HepG2 (cell line): ENCODE data around the gene TOPBP1. TPM values are rescaled to one million over a fixed set of nuclear protein-coding genes. Genes with fewer than 3 reads are reported as not detected.
A peak's percentile ranks its signal among the peaks of the same experiment; 100 is the strongest.

Experiments
- ATAC-seq: fragments of 200-7000 bp; cut with Tn5 transposase; 3 replicates; pipeline ENCODE4 v1.9.1; 2020; ENCODE audit warnings: mild to moderate bottlenecking, moderate library complexity
- BruUV-seq: library from RNA; stranded (reverse); fragments of 400-500 nt; replicated peaks from 2 replicates; lab custom pipeline; 2021; lab: Mats Ljungman, UMichigan
- CTCF ChIA-PET: fragments of 300-600 bp; formaldehyde crosslinking; extraction: SDS; loops from one replicate; lab custom pipeline; 2021; ENCODE audit warnings: low total read pairs, inconsistent platforms, low intra/inter-chr PET ratio; lab: Yijun Ruan, JAX
- POLR2A ChIA-PET: fragments of 350-600 bp; sonication (Branson Sonifier 250); formaldehyde crosslinking; loops from one replicate; lab custom pipeline; 2020; ENCODE audit warnings: antibody characterized with exemption, inconsistent platforms; lab: Yijun Ruan, JAX
- DNase-seq: peaks from one replicate; pipeline ENCODE4 v3.0.0-alpha.2; 2015; ENCODE audit warnings: low spot score
- FAIRE-seq: peaks from 3 replicates; lab custom pipeline; 2011; peaks lifted over from hg19 to GRCh38; lab: Jason Lieb, UNC
- H2AFZ ChIP-seq: one replicate; pipeline ENCODE4 v1.6.1; 2011; ENCODE audit warnings: low read length, inconsistent platforms
- H3K27ac ChIP-seq: fragments of 300-600 bp; 3 replicates; pipeline ENCODE4 v1.8.0; 2011; ENCODE audit warnings: mixed run types, mild to moderate bottlenecking, mixed read lengths, low read length, inconsistent platforms; ENCODE audit not compliant: insufficient read depth; ENCODE audit errors: extremely low read length
- H3K27me3 ChIP-seq, 2 experiments: fragments of 200-600 bp in 1 of 2; 2 replicates in 1 of 2; 3 replicates in 1 of 2; pipeline versions ENCODE4 v1.6.0 to v1.8.0; 2011; ENCODE audit warnings: low read length in 2 of 2, mild to moderate bottlenecking in 2 of 2, moderate library complexity in 2 of 2, inconsistent platforms in 1 of 2; ENCODE audit not compliant: insufficient read depth in 2 of 2, control insufficient read depth in 1 of 2
- H3K36me3 ChIP-seq, 2 experiments: fragments of 200-600 bp in 1 of 2; replicated peaks in 1 of 2; 2 replicates in 1 of 2; 3 replicates in 1 of 2; pipeline versions ENCODE4 v1.5.1 to v1.8.0; 2011; ENCODE audit warnings: low read length in 2 of 2, inconsistent platforms in 1 of 2; ENCODE audit not compliant: insufficient read depth in 2 of 2, control insufficient read depth in 1 of 2
- H3K4me1 ChIP-seq: 2 replicates; pipeline ENCODE4 v1.5.1; 2012; ENCODE audit warnings: low read length, inconsistent platforms; ENCODE audit not compliant: insufficient read depth
- H3K4me2 ChIP-seq: 2 replicates; pipeline ENCODE4 v1.6.0; 2011; ENCODE audit warnings: low read depth, low read length, inconsistent platforms
- H3K4me3 ChIP-seq, 3 experiments: fragments of 200-600 bp in 1 of 3; sonication (generic), shearing (Covaris generic) in 1 of 3; replicated peaks in 1 of 3; 2 replicates each; pipeline ENCODE4 v1.5.1; 2011 to 2016; ENCODE audit warnings: low read length in 3 of 3, inconsistent platforms in 2 of 3, low read depth in 2 of 3, mild to moderate bottlenecking in 2 of 3, control low read depth in 1 of 3, mixed read lengths in 1 of 3; ENCODE audit not compliant: insufficient read depth in 1 of 3
- H3K79me2 ChIP-seq: one replicate; pipeline ENCODE4 v1.6.1; 2011; ENCODE audit warnings: low read length, inconsistent platforms; ENCODE audit not compliant: insufficient read depth
- H3K9ac ChIP-seq: 2 replicates; pipeline ENCODE4 v1.6.0; 2011; ENCODE audit warnings: mild to moderate bottlenecking, low read depth, low read length, inconsistent platforms; ENCODE audit not compliant: insufficient read depth
- H3K9me3 ChIP-seq: 2 replicates; pipeline ENCODE4 v1.5.1; 2012; ENCODE audit warnings: mild to moderate bottlenecking, low read length
- H4K20me1 ChIP-seq: 2 replicates; pipeline ENCODE4 v1.6.0; 2011; ENCODE audit warnings: inconsistent platforms, mild to moderate bottlenecking, low read length, moderate library complexity; ENCODE audit not compliant: insufficient read depth
- SIX4 ChIP-seq: sonication (generic); formaldehyde crosslinking; IDR thresholded peaks from 2 replicates; pipeline ENCODE4 v1.4.0; 2020; ENCODE audit warnings: missing genetic modification reagents
- STAT6 ChIP-seq: sonication (generic); formaldehyde crosslinking; IDR thresholded peaks from 2 replicates; pipeline ENCODE4 v1.4.0; 2020; ENCODE audit warnings: missing genetic modification reagents, mild to moderate bottlenecking, borderline replicate concordance
- ZNF362 ChIP-seq: sonication (generic); formaldehyde crosslinking; IDR thresholded peaks from 2 replicates; pipeline ENCODE4 v1.4.0; 2020; ENCODE audit warnings: missing genetic modification reagents, mild to moderate bottlenecking, borderline replicate concordance
- ZNF7 ChIP-seq: IDR thresholded peaks from 2 replicates; pipeline ENCODE4 v1.6.1; 2016; ENCODE audit warnings: missing biosample characterization, missing genetic modification reagents
- WGBS: methylation state at CpG from one replicate; pipeline ENCODE4 v1.1.6; 2017; ENCODE audit warnings: low lambda C conversion rate; 5-methylcytosine and 5-hydroxymethylcytosine counted together
- in situ Hi-C: cut with HindIII; loops from 2 replicates; pipeline ENCODE4 v1.10.0; 2017; ENCODE audit warnings: low pct_unique_long_range_greater_than_20kb; ENCODE audit not compliant: extremely low pct_ligation_motif_present
- intact Hi-C: fragments of 100-400 bp; cut with micrococcal nuclease; formaldehyde crosslinking; loops from one replicate; pipeline ENCODE4 v1.10.0; 2022; ENCODE audit not compliant: unreplicated experiment
- polyA plus RNA-seq, 8 experiments: library from polyadenylated mRNA; depleted of rRNA in 3 of 8; stranded (reverse) in 7 of 8; unstranded in 1 of 8; fragments of >200 nt; fragmentation: Illumina TruSeq in 4 of 8; extraction: Trizol in 4 of 8; gene quantifications; 2 replicates each; pipeline versions ENCODE4 v1.2.1 to v1.2.3, GENCODE V29; 2011 to 2016; ENCODE audit warnings: low read depth in 4 of 8, missing spikeins in 1 of 8, mixed read lengths in 1 of 8; ENCODE audit not compliant: insufficient read depth in 1 of 8
- total RNA-seq, 5 experiments: library from RNA; depleted of rRNA; stranded (reverse); fragments of >200 nt; fragmentation: Illumina TruSeq; extraction: Trizol; gene quantifications; 2 replicates each; pipeline ENCODE4 v1.2.3, GENCODE V29; 2016; ENCODE audit warnings: low read depth in 1 of 5

The TOPBP1 gene
- total and polyA plus RNA-seq, 2 of the 13 experiments (the other 11 are each of a cell fraction or from before 2014, with no cell fraction given): 24.3 to 42.9 TPM

DNA sequence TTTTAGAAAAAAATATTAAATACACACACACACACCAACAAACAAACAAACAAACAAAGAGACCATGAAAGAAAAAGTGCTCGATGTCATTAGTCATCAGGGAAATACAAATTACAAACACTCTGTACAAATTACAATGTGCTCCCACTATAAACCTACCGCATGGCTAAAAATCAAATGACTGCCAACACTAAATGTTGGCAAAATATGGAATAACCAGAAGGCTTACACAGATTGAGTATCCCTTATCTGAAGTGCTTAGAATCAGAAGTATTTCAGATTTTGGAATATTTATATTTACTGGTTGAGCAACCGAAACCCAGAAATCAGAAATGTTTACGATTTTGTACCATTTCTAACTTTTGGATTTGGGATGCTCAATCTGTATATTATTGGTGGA is 54.8 kb downstream of the TOPBP1 start:
- 95% methylated on average over 4 of the region's 4 CpGs for WGBS
- ATAC-seq (no peak), DNase-seq (no peak), FAIRE-seq (no peak)
- H3K4me3 ChIP-seq: no peak overlapping the region
- no peak overlapping the region for H2AFZ ChIP-seq
- CTCF ChIA-PET: no interaction called here
- in situ Hi-C loops: no loop called here
- intact Hi-C loops: no loop called here
- POLR2A ChIA-PET: interaction anchor here (0.7 to 1.5 kb wide), 6 partner anchors 10 to 139 kb away, joined by 3 to 11 read pairs (median 4); partner anchors contain the start of genes CDV3 and TF
- no peak for TF ChIP-seq STAT6 (CRISPR knock-in tag)
- TF ChIP-seq SIX4 (CRISPR knock-in tag): no peak
- TF ChIP-seq ZNF7 (CRISPR knock-in tag): peak; percentile 92
- no peak for TF ChIP-seq ZNF362
- H4K20me1 ChIP-seq: no peaks in the 10 kb centered on the region
- H3K9ac ChIP-seq: no peak overlapping the region
- peaks cover 17% of the 10 kb centered on the region for H3K4me1 ChIP-seq
- peak overlapping the region; percentile 37 for H3K27ac ChIP-seq
- no peaks in the 10 kb centered on the region for H3K9me3 ChIP-seq
- no peak overlapping the region for H3K4me2 ChIP-seq
- no peaks in the 10 kb centered on the region for H3K27me3 ChIP-seq
- H3K79me2 ChIP-seq: no peaks in the 10 kb centered on the region
- no TSS peak for BruUV-seq
- peaks cover 0 to 30% of the 10 kb centered on the region in 2 experiments; a peak in 4 of 5 replicates for H3K36me3 ChIP-seq
